Duodenal mucosa (tissue), 2 donors: ENCODE data around the gene COL2A1.

Experiments
- H3K27ac ChIP-seq: one replicate; pipeline ENCODE4 v1.7.0; 2013; ENCODE audit warnings: low read depth, low read length
- H3K27me3 ChIP-seq, 2 donors: one replicate each; pipeline ENCODE4 v1.7.0; 2013; ENCODE audit warnings: low read length in 2 of 2, control low read depth in 1 of 2; ENCODE audit not compliant: insufficient read depth in 2 of 2, control insufficient read depth in 1 of 2
- H3K36me3 ChIP-seq, 2 donors: one replicate each; pipeline ENCODE4 v1.7.0; 2013; ENCODE audit warnings: low read length in 2 of 2, control low read depth in 1 of 2; ENCODE audit not compliant: insufficient read depth in 2 of 2, control insufficient read depth in 1 of 2
- H3K4me1 ChIP-seq, 2 donors: one replicate each; pipeline ENCODE4 v1.7.0; 2013; ENCODE audit warnings: low read length in 2 of 2, control low read depth in 1 of 2; ENCODE audit not compliant: insufficient read depth in 2 of 2, control insufficient read depth in 1 of 2
- H3K4me3 ChIP-seq, 2 donors: one replicate each; pipeline ENCODE4 v1.7.0; 2013; ENCODE audit warnings: low read length in 2 of 2, low read depth in 1 of 2
- H3K9ac ChIP-seq, 2 donors: one replicate each; pipeline ENCODE4 v1.7.0; 2013; ENCODE audit warnings: low read length in 2 of 2, low read depth in 1 of 2
- H3K9me3 ChIP-seq, 2 donors: one replicate each; pipeline ENCODE4 v1.7.0; 2013; ENCODE audit warnings: low read length in 2 of 2, control low read depth in 1 of 2; ENCODE audit not compliant: control insufficient read depth in 1 of 2

Gene COL2A1

GRCh38 chr12:48031135-48031960, 27.1 kb upstream of the COL2A1 start:
- Histone ChIP-seq H3K4me3 (no peak overlapping the region), H3K4me1 (peaks cover 10 to 14% of the 10 kb centered on the region in 2 donors), H3K27me3 (no peaks in the 10 kb centered on the region), H3K9ac (no peak overlapping the region), H3K27ac (no peak overlapping the region), H3K9me3 (no peaks in the 10 kb centered on the region), H3K36me3 (no peaks in the 10 kb centered on the region)

DNA sequence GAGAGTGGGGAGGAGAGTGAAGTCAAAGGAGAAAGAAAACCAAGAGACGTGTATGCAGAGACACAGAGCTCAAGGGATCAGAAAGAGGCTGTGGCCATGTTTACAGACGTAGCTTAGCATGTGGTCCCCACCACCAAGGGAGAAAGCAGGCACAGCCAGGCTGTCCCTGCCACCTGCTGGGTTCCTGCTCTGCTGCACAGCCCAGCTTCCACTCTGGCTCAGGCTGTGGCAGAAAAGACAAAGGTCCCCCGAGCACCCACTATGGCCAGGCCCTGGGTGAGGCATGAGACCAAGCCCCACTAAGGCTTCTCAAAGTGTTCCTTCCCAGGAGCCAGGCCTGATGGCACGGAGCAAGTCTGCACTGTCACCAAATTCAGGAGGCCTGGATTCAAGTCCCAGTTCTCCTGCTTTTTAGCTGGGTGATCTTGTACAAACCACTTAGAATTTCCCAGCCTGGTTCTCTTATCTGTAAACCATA, 25.9 kb upstream of the COL2A1 start:
- Histone ChIP-seq H3K27ac (no peak overlapping the region), H3K4me3 (no peak overlapping the region), H3K36me3 (no peaks in the 10 kb centered on the region), H3K9ac (no peak overlapping the region), H3K27me3 (no peaks in the 10 kb centered on the region), H3K4me1 (peaks cover 10 to 14% of the 10 kb centered on the region in 2 donors), H3K9me3 (no peaks in the 10 kb centered on the region)

GRCh38 chr12:48029491-48030172, 25.4 kb upstream of the COL2A1 start:
- no peak overlapping the region for H3K9ac ChIP-seq
- no peak overlapping the region for H3K4me3 ChIP-seq
- peaks cover 10 to 14% of the 10 kb centered on the region in 2 donors for H3K4me1 ChIP-seq
- H3K27ac ChIP-seq: no peak overlapping the region
- H3K9me3 ChIP-seq: no peaks in the 10 kb centered on the region
- H3K27me3 ChIP-seq: no peaks in the 10 kb centered on the region
- H3K36me3 ChIP-seq: no peaks in the 10 kb centered on the region

- H3K9ac ChIP-seq: no peak overlapping the region
- H3K27me3 ChIP-seq: no peaks in the 10 kb centered on the region
- no peaks in the 10 kb centered on the region for H3K36me3 ChIP-seq
- H3K27ac ChIP-seq: no peak overlapping the region
- no peaks in the 10 kb centered on the region for H3K9me3 ChIP-seq
- H3K4me1 ChIP-seq: peaks cover 11 to 14% of the 10 kb centered on the region in 2 donors
- H3K4me3 ChIP-seq: no peak overlapping the region
These were observed 24.5 kb upstream of the COL2A1 start for GRCh38 chr12:48028541-48029431.

- Histone ChIP-seq H3K9ac (no peak overlapping the region), H3K27me3 (no peaks in the 10 kb centered on the region), H3K4me1 (peaks cover 17 to 21% of the 10 kb centered on the region in 2 donors), H3K27ac (no peak overlapping the region), H3K4me3 (no peak overlapping the region), H3K9me3 (no peaks in the 10 kb centered on the region), H3K36me3 (no peaks in the 10 kb centered on the region)
These were observed 23.1 kb upstream of the COL2A1 start for GRCh38 chr12:48027183-48028002.

DNA sequence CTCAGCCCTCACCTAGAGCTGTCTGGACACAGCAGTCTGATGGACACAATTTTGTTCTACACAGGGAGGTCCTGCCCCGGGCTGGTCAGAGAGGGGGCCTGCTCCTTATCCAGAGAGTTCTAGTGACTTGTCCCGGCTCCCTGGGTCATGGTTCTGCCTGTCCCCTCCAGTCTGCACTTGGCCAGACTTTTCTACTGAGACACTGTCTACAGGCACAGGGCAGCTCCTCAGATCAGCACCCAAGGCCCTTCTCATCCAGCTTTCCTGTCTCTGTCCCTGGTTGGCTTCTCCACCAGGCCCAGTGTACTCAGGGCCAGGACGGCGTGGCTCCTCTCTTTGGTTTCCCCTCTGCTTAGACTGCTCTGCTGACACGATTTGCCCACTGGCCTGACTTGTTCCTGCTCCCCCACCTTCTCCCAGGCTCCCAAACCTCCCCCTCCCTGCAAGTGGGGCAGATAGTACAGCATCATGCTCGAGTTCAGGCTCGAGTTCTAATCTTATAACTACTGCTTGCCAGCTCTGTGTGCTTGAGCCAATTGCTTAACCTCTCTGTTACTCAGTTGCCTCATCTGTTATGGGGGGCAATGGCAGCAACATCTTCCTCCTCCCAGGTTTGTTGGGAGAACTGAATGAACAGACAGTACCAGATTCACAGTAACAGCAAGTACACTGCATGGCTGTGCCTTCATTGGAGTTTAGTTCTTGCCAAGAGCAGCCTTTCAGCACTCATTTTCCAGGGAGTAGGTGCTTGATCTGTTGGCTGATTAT, 22.0 kb upstream of the COL2A1 start:
- H3K9ac ChIP-seq: no peak overlapping the region
- no peaks in the 10 kb centered on the region for H3K36me3 ChIP-seq
- no peak overlapping the region for H3K27ac ChIP-seq
- no peak overlapping the region for H3K4me3 ChIP-seq
- no peaks in the 10 kb centered on the region for H3K9me3 ChIP-seq
- peaks cover 21 to 24% of the 10 kb centered on the region in 2 donors for H3K4me1 ChIP-seq
- H3K27me3 ChIP-seq: no peaks in the 10 kb centered on the region

DNA sequence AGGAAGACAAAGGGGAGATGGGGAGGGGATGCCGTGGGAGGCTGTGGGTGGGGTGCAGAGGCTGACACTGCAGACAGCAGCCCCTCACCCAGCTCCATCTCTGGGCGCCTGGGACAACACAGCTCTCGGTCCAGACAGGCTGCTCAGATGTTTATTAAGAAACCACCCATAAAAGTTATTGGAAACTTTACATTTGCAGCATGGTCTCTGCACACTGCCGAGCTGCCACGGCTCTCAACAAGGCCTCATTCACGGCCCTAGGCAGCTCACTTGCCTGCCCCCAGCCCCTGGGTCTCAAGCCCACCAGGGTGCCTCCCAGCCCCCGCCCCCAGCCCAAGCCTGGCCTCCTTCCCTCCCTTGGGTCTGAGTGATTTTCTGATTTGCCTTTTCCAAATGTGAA, 21.0 kb upstream of the COL2A1 start:
- Histone ChIP-seq H3K9ac (no peak overlapping the region), H3K36me3 (no peaks in the 10 kb centered on the region), H3K4me1 (peaks cover 18 to 19% of the 10 kb centered on the region in 2 donors), H3K9me3 (no peaks in the 10 kb centered on the region), H3K27me3 (no peaks in the 10 kb centered on the region), H3K4me3 (no peak overlapping the region), H3K27ac (no peak overlapping the region)

DNA sequence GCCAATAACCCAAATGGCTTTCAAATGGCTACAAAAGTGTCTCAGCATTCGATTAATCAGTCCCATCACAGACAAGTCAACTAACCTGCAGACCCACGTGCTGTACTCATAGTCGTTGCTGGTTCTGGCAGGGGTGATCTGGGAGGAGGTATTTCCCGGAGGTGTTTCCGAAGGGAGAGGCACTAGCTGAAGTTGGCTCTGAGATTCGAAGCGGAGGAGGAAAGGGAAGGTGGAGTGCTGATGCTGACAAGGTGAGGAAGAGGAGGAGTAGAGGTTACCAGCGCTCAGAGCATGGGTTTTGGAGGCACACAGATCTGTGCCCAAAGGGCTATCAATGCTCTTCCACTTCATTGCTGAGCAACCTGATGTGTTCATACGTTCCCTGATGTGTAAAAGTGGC, 20.5 kb upstream of the COL2A1 start:
- H3K27me3 ChIP-seq: no peaks in the 10 kb centered on the region
- H3K4me3 ChIP-seq: no peak overlapping the region
- H3K9me3 ChIP-seq: no peaks in the 10 kb centered on the region
- H3K4me1 ChIP-seq: peaks cover 13 to 14% of the 10 kb centered on the region in 2 donors
- no peaks in the 10 kb centered on the region for H3K36me3 ChIP-seq
- no peak overlapping the region for H3K27ac ChIP-seq
- no peak overlapping the region for H3K9ac ChIP-seq

DNA sequence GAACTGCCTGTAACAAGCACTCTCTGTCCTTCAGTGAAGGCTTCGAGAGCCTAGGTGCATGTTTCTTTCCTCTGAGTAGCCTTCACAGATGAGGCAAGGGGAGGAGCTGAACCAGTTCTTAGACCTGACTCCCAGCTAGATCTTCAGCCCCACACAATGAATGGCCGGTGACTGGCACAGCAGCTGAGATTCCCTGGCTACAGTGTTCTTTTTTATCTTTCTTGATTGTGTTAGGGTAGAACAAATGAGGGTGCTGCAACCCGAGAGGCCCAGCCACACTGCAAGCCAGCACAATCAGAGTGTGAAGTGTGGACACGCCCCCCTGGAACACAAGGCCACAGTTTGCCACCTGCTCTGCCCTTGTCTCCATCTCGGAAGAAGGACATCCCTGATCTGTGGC, 19.1 kb upstream of the COL2A1 start:
- Histone ChIP-seq H3K9me3 (no peaks in the 10 kb centered on the region), H3K9ac (no peak overlapping the region), H3K4me1 (peaks cover 13 to 14% of the 10 kb centered on the region in 2 donors), H3K36me3 (no peaks in the 10 kb centered on the region), H3K27ac (no peak overlapping the region), H3K4me3 (no peak overlapping the region), H3K27me3 (no peaks in the 10 kb centered on the region)
